GM12875 (cell line): Measurements from ENCODE around the gene CDS2.

Experiments
- H3K4me3 ChIP-seq: one replicate; pipeline ENCODE4 v1.5.1; 2011; ENCODE audit warnings: low read depth, low read length, control low read depth
- CTCF ChIP-seq: IDR thresholded peaks from 2 replicates; pipeline ENCODE4 v1.5.1; 2011; ENCODE audit warnings: low read depth, mild to moderate bottlenecking, control low read depth, inconsistent platforms, low read length, moderate library complexity, borderline replicate concordance; ENCODE audit not compliant: insufficient read depth

Gene CDS2

GRCh38 chr20:5159928-5160327 is 33.1 kb downstream of the CDS2 start:
- no peak for TF ChIP-seq CTCF

DNA sequence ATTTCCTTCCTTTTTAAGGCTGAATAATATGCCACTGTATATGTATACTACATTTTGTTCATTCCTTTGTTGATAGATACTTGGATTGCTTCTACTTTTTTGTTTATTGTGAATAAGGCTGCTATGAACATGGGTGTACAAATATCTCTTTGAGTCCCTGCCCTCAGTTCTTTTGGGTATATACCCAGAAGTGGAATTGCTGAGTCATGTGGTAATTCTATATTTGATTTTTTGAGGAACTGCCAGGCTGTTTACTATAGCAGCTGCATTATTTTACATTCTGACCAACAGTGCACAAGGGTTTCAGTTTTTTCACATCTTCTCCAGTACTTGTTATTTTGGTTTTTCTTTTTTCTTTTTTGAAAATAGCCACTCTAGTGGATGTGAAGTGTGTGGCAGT is 34.1 kb downstream of the CDS2 start:
- TF ChIP-seq CTCF, result no peak
- H3K4me3 ChIP-seq, result no peak overlapping the region

More at GRCh38 chr20:5159928-5160327, 33.1 kb downstream of the CDS2 start:
- H3K4me3 ChIP-seq, result no peak overlapping the region

GRCh38 chr20:5161536-5162164 is 34.8 kb downstream of the CDS2 start:
- H3K4me3 ChIP-seq, result no peak overlapping the region
- no peak for TF ChIP-seq CTCF

DNA sequence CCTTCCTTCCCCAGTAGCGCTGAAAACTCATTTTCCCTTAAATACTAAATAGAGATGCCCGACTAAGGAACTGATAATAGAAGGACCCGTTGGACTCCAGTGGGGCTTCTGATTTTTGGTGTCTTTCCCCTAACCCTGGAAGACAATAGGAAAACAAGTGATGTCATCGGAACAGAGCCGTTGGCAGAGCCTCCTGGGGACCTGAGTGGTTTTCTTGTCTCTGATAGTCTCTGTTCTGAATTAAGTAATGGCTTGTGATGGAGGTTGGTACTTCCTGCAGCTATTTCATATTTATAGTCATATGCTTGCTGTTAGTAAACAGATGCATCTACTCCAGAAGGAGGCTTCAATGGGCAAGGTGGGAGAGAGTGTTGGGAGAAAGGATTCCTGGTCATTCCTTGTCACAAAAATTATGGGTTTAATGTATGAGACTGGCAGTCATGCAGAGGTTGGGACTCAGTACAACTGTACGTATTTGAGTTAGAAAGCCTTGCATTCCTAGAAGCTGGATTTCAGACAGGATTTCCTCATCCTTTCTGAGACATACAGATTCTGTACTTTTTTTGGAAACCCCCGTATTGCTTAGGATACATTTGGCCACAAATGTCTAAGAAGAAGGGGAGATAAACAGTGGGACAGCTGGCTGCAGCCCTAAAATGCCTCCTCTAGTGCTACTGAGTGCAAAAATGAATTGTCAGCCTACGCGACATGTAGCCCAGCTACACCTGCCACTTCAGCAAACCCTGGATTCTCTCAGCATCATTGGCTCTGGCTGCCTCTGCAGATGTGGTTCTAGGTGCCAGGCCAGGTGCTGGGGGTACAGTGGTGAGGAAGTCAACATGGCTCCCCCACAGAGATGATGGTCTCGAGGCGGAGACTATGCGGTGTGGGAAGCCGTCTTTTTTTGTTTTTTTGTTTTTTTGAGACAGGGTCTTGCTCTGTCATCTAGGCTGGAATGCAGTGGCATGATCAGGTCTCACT is 38.1 kb downstream of the CDS2 start:
- no peak for TF ChIP-seq CTCF
- no peak overlapping the region for H3K4me3 ChIP-seq

DNA sequence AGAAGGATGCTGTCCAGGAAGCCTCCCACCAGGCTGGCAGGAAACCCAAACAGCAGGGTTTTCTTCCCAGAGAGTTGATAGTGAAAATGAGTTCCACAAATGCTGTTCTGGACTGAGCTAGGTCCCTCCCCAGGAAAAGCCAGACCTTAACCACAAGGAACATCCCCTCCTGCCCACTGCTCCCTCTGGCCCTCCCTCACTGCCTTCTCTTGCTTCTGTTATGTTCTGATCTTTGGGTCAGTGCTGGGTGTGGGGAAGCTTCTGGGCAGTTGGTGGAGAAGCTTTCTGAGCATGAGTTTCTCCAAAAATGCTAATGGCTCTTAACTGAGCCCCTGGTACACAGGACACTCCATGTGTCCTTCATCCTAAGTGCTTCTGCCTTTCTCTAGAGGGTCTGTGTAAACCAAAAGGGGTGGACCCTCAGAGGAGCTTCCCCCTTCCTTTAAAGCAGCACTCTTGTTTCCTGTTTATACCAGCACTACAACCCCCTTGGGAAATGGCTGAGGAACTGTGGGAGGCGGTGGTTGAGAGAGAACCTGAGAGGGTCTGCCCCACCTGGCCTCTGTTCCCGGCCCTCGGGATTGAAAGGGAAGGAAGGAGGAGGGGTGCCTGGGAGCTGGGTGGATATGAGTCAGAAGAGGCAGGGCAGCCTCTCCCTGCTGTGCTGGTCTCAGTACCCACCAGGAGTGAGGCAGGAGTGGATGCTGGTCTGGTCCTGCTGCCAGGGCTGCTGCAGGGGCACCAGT is 42.0 kb downstream of the CDS2 start:
- TF ChIP-seq CTCF, result no peak
- no peak overlapping the region for H3K4me3 ChIP-seq

DNA sequence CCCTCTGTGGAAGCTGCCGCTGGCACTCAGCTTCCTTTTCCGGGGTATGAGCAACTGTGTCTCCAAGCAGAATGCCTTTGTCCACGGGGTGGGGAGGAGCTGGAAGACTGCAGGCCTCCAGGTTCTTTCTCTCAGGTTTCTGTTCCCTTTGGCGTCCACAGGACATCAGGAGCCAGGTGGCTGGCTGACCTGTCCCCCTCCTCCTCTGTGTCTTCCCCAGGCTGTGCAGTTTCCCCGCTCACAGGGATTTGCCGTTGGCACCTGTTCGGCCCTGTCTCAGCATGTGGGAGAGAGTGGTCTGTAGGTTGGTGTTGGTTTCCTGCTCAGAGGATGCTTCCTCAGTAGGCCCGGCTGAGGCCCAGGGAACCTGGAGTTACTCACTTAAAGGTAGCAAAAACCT is 43.5 kb downstream of the CDS2 start:
- no peak for TF ChIP-seq CTCF
- H3K4me3 ChIP-seq, result no peak overlapping the region
